Anterior cingulate cortex (tissue), 58 donors: ENCODE data around the gene ZNG1E.
"Not testable (repeated sequence)": the region's sequence is repeated elsewhere in the genome, so short reads cannot be mapped to it uniquely, and the experiment has no call there.

Experiments
- DNase-seq, 58 donors: peaks; one replicate each; lab custom pipeline; 2025; lab: John Stamatoyannopoulos, UW

Gene ZNG1E

GRCh38 chr9:65675589-65676021 is at the start of gene ZNG1E:
TSS of gene ZNG1E (plus strand) at chr9:65675928. CDS start at chr9:65675977, 49 bp downstream.
- DNase-seq = not testable (repeated sequence)

- not testable (repeated sequence) for DNase-seq
Measured at GRCh38 chr9:65673579-65673978, 2.1 kb upstream of the ZNG1E start.

GRCh38 chr9:65675018-65675417 is 710 bp upstream of the ZNG1E start:
- not testable (repeated sequence) for DNase-seq

GRCh38 chr9:65676389-65676788 is 661 bp downstream of the ZNG1E start:
- DNase-seq = not testable (repeated sequence)

GRCh38 chr9:65678533-65678932 is 2.8 kb downstream of the ZNG1E start:
- not testable (repeated sequence) for DNase-seq

GRCh38 chr9:65703550-65703949 is 27.8 kb downstream of the ZNG1E start:
- DNase-seq = not testable (repeated sequence)

GRCh38 chr9:65714445-65714844 is 38.7 kb downstream of the ZNG1E start:
- DNase-seq = not testable (repeated sequence)

GRCh38 chr9:65737096-65737564 is 61.4 kb downstream of the ZNG1E start, which contains the start of gene FOXD4L4:
TSS of gene FOXD4L4 (plus strand) at chr9:65737146. CDS start at chr9:65737146, 0 bp downstream.
- DNase-seq = not testable (repeated sequence)

- not testable (repeated sequence) for DNase-seq
Measured at GRCh38 chr9:65738133-65738532, 62.4 kb downstream of the ZNG1E start.
